GM23338 (cell line): Measurements from ENCODE around the gene PKNOX2. TPM values are rescaled to one million over a fixed set of nuclear protein-coding genes. Genes with fewer than 3 reads are reported as not detected.

Experiments used
- ATAC-seq: fragments of 200-7000 bp; cut with Tn5 transposase; 3 replicates; pipeline ENCODE4 v1.9.1; 2020
- DNase-seq: peaks from one replicate; pipeline ENCODE4 v3.0.0-alpha.2; 2015; ENCODE audit warnings: low spot score
- H2AFZ ChIP-seq: fragments of 200-600 bp; sonication (generic); 2 replicates; pipeline ENCODE4 v1.8.0; 2016; ENCODE audit warnings: antibody characterized with exemption, mild to moderate bottlenecking, moderate library complexity
- H3F3A ChIP-seq: fragments of 200-600 bp; sonication (generic); replicated peaks from 2 replicates; pipeline ENCODE4 v1.8.0; 2017; ENCODE audit warnings: antibody characterized with exemption, mixed run types, low read depth
- H3K27ac ChIP-seq: fragments of 200-600 bp; sonication (generic); 2 replicates; pipeline ENCODE4 v1.6.1; 2016; ENCODE audit warnings: low read depth
- H3K27me3 ChIP-seq: fragments of 200-600 bp; sonication (generic); 2 replicates; pipeline ENCODE4 v1.8.0; 2016; ENCODE audit warnings: mild to moderate bottlenecking, mixed run types, moderate library complexity; ENCODE audit not compliant: insufficient read depth
- H3K36me3 ChIP-seq: fragments of 200-600 bp; sonication (generic); 2 replicates; pipeline ENCODE4 v1.8.0; 2016; ENCODE audit warnings: mild to moderate bottlenecking; ENCODE audit not compliant: insufficient read depth
- H3K4me1 ChIP-seq: fragments of 200-600 bp; sonication (generic); 2 replicates; pipeline ENCODE4 v1.8.0; 2016; ENCODE audit warnings: mild to moderate bottlenecking, moderate library complexity; ENCODE audit not compliant: insufficient read depth
- H3K4me2 ChIP-seq: fragments of 200-600 bp; sonication (generic); 2 replicates; pipeline ENCODE4 v1.7.1; 2017; ENCODE audit warnings: mixed run types
- H3K4me3 ChIP-seq: fragments of 200-600 bp; sonication (generic); 2 replicates; pipeline ENCODE4 v1.6.1; 2016; ENCODE audit warnings: mixed run types
- H3K79me2 ChIP-seq: fragments of 200-600 bp; sonication (generic); replicated peaks from 2 replicates; pipeline ENCODE4 v1.8.0; 2017; ENCODE audit warnings: mild to moderate bottlenecking; ENCODE audit not compliant: insufficient read depth
- H3K9me2 ChIP-seq: fragments of 200-600 bp; sonication (generic); 2 replicates; pipeline ENCODE4 v1.8.0; 2017; ENCODE audit not compliant: insufficient read depth
- H4K20me1 ChIP-seq: fragments of 200-600 bp; sonication (generic); replicated peaks from 2 replicates; pipeline ENCODE4 v1.8.0; 2017; ENCODE audit warnings: mild to moderate bottlenecking; ENCODE audit not compliant: insufficient read depth
- H3K27ac Mint-ChIP-seq: 2 replicates; pipeline ENCODE4 v1.8.0; 2020; ENCODE audit warnings: inconsistent platforms, mild to moderate bottlenecking, moderate library complexity, mixed read lengths
- H3K27me3 Mint-ChIP-seq: 3 replicates; pipeline ENCODE4 v1.8.0; 2022; ENCODE audit warnings: low read depth, mild to moderate bottlenecking, moderate library complexity, mixed read lengths, inconsistent platforms; ENCODE audit not compliant: insufficient read depth, poor library complexity
- H3K36me3 Mint-ChIP-seq: 3 replicates; pipeline ENCODE4 v1.8.0; 2021; ENCODE audit warnings: low read depth, mild to moderate bottlenecking, inconsistent platforms, moderate library complexity, mixed read lengths
- H3K4me1 Mint-ChIP-seq: 3 replicates; pipeline ENCODE4 v1.8.0; 2020; ENCODE audit warnings: mild to moderate bottlenecking, inconsistent platforms, mixed read lengths
- H3K4me3 Mint-ChIP-seq: 3 replicates; pipeline ENCODE4 v1.8.0; 2021; ENCODE audit warnings: moderate library complexity, mild to moderate bottlenecking, inconsistent platforms, mixed read lengths
- H3K9me3 Mint-ChIP-seq: 3 replicates; pipeline ENCODE4 v1.8.0; 2020; ENCODE audit warnings: moderate library complexity, mild to moderate bottlenecking, inconsistent platforms, mixed read lengths
- CREB1 ChIP-seq: fragments of 250-450 bp; sonication (Bioruptor Pico); IDR thresholded peaks from 2 replicates; pipeline ENCODE4 v1.5.0; 2020; ENCODE audit warnings: low read depth, mild to moderate bottlenecking, moderate library complexity
- EZH2 ChIP-seq: fragments of 200-600 bp; sonication (generic); IDR thresholded peaks from one replicate; pipeline ENCODE4 v1.8.0; 2017; ENCODE audit warnings: antibody characterized with exemption, mild to moderate bottlenecking, low read depth; ENCODE audit not compliant: unreplicated experiment
- EZH2phosphoT487 ChIP-seq: fragments of 200-600 bp; sonication (generic); IDR thresholded peaks from one replicate; pipeline ENCODE4 v1.8.1; 2018; ENCODE audit warnings: antibody characterized with exemption; ENCODE audit not compliant: unreplicated experiment
- JUNB ChIP-seq: IDR thresholded peaks from one replicate; pipeline ENCODE4 v1.6.1; 2016; ENCODE audit warnings: antibody characterized with exemption; ENCODE audit not compliant: unreplicated experiment
- NANOG ChIP-seq: IDR thresholded peaks from 2 replicates; pipeline ENCODE4 v1.6.1; 2016; ENCODE audit warnings: antibody characterized with exemption, borderline replicate concordance
- POLR2AphosphoS5 ChIP-seq: IDR thresholded peaks from 2 replicates; pipeline ENCODE4 v1.6.1; 2016; ENCODE audit warnings: antibody characterized with exemption, low read depth
- ZNF114 ChIP-seq: fragments of 250-450 bp; sonication (Bioruptor Pico); IDR thresholded peaks from 2 replicates; pipeline ENCODE4 v1.5.0; 2020; ENCODE audit warnings: mild to moderate bottlenecking, moderate library complexity
- polyA plus RNA-seq: library from polyadenylated mRNA; unstranded; fragments of >200 nt; fragmentation: Nextera tagmentation; extraction: Ambion mirVana; gene quantifications from 2 replicates; pipeline ENCODE4 v1.2.1, GENCODE V29; 2016
- total RNA-seq: library from RNA; depleted of rRNA; stranded (reverse); fragments of >200 nt; shearing (Covaris generic); gene quantifications from 2 replicates; pipeline ENCODE4 v1.2.3, GENCODE V29; 2014
- TF ChIP-seq, protein P1 (sequence below): IDR thresholded peaks from one replicate; pipeline ENCODE4 v1.6.1; 2018; ENCODE audit warnings: antibody characterized with exemption; ENCODE audit not compliant: unreplicated experiment
- TF ChIP-seq, protein P2 (sequence below): IDR thresholded peaks from 2 replicates; pipeline ENCODE4 v1.6.1; 2016; ENCODE audit warnings: antibody characterized with exemption

Gene PKNOX2
- total and polyA plus RNA-seq, 2 experiments from 2014 or later, result 0.42 to 0.83 TPM

DNA sequence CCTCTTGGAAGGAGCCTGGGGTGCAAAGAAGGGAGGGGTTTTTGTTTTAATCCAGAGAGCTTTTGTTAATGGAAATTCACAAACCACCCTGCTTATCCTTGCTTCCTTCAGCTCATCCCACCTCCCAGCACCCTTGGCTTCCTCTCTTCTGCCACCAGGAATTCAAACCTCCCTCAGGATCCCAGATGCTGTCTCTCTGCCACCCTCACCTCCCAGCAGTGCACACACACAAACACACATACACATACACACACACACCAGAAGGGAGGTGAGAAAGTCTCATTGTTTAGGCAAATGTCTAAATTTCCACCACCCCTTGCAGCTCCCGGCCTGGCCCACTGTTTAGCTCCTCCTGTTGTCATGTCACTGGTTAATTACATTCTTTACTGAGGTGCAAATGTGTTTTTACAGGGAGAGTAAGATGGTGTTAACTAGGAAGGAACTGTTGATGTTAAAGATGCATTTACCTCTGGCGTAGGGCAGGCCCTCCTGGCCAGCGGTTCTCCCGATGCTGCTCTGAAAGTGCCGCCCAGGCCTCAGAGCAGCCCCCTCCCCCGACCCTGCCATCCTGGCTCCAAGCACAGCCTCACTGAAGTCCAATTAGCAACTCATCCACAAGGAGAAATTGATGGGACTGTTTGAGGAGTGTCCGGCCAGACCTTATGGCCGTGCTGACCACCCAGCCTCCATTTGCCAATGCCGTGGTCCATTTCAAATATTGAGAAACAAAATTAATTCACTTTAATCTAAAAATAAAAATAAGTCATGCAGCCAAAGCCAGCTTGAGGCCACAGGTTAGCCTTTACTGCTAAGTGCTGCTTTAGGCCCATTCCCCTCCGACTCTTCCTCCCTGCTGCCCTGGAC, 166.1 kb downstream of the PKNOX2 start:
- Mint-ChIP-seq H3K36me3 (no peaks in the 10 kb centered on the region; the same call in 2 of the 3 replicates), H3K4me1 (peaks cover 26% of the 10 kb centered on the region), H3K27ac (no peak overlapping the region), H3K4me3 (no peak overlapping the region), H3K9me3 (no peaks in the 10 kb centered on the region), H3K27me3 (peaks cover 13% of the 10 kb centered on the region)
- Histone ChIP-seq H3K4me2 (no peak overlapping the region), H3F3A (no peaks in the 10 kb centered on the region), H3K4me3 (no peak overlapping the region), H4K20me1 (no peaks in the 10 kb centered on the region), H3K4me1 (no peaks in the 10 kb centered on the region; the same call in 1 of the 2 replicates), H3K27me3 (no peaks in the 10 kb centered on the region), H3K36me3 (no peaks in the 10 kb centered on the region), H3K79me2 (no peaks in the 10 kb centered on the region), H3K27ac (no peak overlapping the region), H2AFZ (peak overlapping the region; percentile 43; the same call in 1 of the 2 replicates), H3K9me2 (no peaks in the 10 kb centered on the region; the same call in 1 of the 2 replicates)
- DNase-seq (no peak), ATAC-seq (peak; percentile 74)
- TF ChIP-seq, protein P1, sequence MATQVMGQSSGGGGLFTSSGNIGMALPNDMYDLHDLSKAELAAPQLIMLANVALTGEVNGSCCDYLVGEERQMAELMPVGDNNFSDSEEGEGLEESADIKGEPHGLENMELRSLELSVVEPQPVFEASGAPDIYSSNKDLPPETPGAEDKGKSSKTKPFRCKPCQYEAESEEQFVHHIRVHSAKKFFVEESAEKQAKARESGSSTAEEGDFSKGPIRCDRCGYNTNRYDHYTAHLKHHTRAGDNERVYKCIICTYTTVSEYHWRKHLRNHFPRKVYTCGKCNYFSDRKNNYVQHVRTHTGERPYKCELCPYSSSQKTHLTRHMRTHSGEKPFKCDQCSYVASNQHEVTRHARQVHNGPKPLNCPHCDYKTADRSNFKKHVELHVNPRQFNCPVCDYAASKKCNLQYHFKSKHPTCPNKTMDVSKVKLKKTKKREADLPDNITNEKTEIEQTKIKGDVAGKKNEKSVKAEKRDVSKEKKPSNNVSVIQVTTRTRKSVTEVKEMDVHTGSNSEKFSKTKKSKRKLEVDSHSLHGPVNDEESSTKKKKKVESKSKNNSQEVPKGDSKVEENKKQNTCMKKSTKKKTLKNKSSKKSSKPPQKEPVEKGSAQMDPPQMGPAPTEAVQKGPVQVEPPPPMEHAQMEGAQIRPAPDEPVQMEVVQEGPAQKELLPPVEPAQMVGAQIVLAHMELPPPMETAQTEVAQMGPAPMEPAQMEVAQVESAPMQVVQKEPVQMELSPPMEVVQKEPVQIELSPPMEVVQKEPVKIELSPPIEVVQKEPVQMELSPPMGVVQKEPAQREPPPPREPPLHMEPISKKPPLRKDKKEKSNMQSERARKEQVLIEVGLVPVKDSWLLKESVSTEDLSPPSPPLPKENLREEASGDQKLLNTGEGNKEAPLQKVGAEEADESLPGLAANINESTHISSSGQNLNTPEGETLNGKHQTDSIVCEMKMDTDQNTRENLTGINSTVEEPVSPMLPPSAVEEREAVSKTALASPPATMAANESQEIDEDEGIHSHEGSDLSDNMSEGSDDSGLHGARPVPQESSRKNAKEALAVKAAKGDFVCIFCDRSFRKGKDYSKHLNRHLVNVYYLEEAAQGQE, result no peak
- no peak for TF ChIP-seq JUNB

DNA sequence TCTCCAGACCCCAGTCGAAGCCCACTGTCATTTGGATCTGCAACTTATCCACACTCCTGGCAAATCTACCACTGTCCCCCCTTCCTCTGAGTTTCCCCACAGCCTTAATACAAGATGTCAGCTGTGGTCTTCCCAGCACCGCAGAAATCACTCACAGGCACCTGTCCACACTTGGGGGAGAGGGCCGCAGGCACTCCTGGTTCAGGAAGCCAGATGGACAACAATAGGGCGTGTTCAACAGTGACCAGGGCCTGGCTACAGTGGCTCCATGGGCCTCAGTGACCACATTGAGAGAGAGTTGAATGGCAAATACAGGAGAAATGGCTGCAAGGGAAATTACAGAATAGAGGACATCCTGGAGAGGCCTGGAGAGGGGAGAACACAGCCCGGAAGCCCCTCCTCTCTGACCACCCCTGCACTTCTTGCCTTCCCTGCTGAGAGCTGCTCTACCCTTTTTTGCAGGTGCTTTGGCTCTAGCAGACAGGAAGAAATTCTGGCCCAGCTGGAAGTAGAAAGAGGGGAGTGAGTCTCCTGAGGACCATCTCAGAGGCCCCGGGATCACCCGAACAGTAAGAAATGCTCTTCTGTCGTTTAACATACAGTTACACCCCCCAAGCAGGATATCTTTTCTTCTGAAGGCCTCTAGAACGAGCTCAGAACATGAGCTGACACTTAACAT, 166.9 kb downstream of the PKNOX2 start:
- Histone ChIP-seq H3K27me3 (no peaks in the 10 kb centered on the region), H2AFZ (no peak overlapping the region), H4K20me1 (no peaks in the 10 kb centered on the region), H3K4me1 (no peaks in the 10 kb centered on the region; the same call in 1 of the 2 replicates), H3K9me2 (no peaks in the 10 kb centered on the region; the same call in 1 of the 2 replicates), H3K4me3 (no peak overlapping the region), H3K36me3 (no peaks in the 10 kb centered on the region), H3K27ac (no peak overlapping the region), H3F3A (no peaks in the 10 kb centered on the region), H3K79me2 (no peaks in the 10 kb centered on the region), H3K4me2 (no peak overlapping the region)
- Mint-ChIP-seq H3K9me3 (no peaks in the 10 kb centered on the region), H3K4me3 (no peak overlapping the region), H3K4me1 (peaks cover 26% of the 10 kb centered on the region), H3K27ac (no peak overlapping the region), H3K27me3 (peaks cover 12% of the 10 kb centered on the region), H3K36me3 (no peaks in the 10 kb centered on the region; the same call in 2 of the 3 replicates)
- DNase-seq (no peak), ATAC-seq (no peak)
- TF ChIP-seq ZNF114 (CRISPR knock-in tag), result no peak
- no peak for TF ChIP-seq NANOG
- TF ChIP-seq CREB1 (CRISPR knock-in tag), result no peak
- no peak for TF ChIP-seq JUNB
- TF ChIP-seq, protein P2, sequence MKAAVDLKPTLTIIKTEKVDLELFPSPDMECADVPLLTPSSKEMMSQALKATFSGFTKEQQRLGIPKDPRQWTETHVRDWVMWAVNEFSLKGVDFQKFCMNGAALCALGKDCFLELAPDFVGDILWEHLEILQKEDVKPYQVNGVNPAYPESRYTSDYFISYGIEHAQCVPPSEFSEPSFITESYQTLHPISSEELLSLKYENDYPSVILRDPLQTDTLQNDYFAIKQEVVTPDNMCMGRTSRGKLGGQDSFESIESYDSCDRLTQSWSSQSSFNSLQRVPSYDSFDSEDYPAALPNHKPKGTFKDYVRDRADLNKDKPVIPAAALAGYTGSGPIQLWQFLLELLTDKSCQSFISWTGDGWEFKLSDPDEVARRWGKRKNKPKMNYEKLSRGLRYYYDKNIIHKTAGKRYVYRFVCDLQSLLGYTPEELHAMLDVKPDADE, result no peak
- TF ChIP-seq EZH2phosphoT487, result no peak
- TF ChIP-seq EZH2, result no peak
- TF ChIP-seq POLR2AphosphoS5, result no peak
